HG03175 (cell line): ENCODE data around the gene PFN1.
A peak's percentile ranks its signal among the peaks of the same experiment; 100 is the strongest.

Experiments
- ATAC-seq: cut with Tn5 transposase; IDR thresholded peaks from one replicate; pipeline ENCODE4 v1.9.1; 2021; ENCODE audit warnings: mild to moderate bottlenecking, moderate library complexity; ENCODE audit not compliant: unreplicated experiment

PFN1 gene

DNA sequence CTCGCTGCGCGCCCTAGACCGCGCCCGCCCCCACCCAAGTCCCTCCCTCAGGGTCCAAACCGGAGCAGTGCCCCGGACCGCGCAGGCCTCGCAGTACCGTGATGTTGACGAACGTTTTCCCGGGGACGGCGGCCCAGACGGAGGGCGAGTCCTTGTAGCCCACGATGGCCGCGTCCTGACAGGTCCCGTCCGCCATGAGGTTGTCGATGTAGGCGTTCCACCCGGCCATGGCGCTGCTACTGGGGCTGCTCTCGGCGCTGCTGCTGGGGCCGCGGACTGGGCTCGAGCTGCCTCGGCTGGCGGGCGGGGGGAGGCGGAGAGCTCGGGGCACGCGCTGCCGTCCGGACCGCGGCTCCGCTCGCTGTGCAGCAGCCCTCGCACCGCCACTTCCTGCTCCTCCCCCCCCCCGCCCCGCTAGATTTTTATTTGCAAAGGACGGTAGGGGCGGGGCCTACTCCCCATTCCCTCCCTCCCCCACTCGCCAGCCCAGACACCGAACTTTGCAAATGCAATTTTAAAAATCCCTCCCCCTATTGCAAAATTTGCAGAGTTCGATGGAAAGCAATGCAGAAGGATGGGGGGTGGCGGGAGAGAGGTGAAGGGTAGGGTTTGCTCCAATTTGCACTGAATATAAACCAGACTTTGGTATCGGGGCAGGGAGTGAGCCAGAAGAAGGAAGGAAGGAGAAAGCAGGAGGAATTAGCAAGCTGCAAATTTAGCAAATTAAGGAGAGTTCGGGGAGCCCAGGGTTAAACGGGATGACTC lies at the start of gene PFN1:
PFN1 (minus strand) TSS at position 365 of the 765 bp plus-strand sequence; CDS start at position 229, 136 bp downstream.
- ATAC-seq = no peak

DNA sequence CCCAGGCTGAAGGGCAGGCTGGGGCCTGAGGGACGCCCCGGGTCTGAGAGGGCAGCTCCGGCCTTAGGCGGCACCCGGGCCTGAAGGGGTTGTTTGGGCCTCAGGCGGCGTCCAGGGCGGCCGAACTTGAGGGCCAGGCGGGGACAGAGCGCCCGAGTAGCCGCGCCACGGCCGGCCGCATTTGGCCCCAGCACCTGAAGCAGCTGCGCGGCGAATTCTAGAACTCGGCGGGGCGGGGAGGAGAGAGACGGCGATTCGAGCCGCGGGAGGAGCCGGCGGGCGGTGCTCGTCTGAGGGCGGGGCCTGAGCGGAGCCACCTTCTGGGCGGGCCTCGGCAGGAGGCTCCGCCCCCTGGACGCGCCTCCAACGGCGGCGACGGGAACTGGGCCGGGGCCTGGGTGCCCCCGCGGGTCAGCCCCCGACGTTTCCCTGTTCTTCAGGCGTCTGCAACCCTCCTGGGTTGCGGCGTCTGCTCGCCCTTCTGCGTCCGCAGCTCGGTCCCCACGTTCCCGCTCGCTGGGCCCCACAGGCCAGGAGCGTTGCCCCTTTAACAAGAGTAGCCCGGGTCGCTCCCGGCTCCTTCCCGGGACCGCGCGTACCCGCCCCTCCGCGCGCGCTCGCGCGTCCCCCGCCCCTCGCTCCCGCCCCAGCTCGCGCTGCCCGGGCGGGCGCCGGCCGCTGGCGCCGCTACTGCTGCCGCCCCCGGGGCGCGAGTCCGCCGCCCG lies 49.1 kb upstream of the PFN1 start, which contains the start of the genes INCA1 and KIF1C:
INCA1 (minus strand) TSS at position 221 of the 725 bp plus-strand sequence. CDS start 3,085 bp downstream, outside the sequence.
KIF1C (plus strand) TSS at position 649 of the 725 bp plus-strand sequence. CDS start 2,297 bp downstream, outside the sequence.
- peak; percentile 90 for ATAC-seq

DNA sequence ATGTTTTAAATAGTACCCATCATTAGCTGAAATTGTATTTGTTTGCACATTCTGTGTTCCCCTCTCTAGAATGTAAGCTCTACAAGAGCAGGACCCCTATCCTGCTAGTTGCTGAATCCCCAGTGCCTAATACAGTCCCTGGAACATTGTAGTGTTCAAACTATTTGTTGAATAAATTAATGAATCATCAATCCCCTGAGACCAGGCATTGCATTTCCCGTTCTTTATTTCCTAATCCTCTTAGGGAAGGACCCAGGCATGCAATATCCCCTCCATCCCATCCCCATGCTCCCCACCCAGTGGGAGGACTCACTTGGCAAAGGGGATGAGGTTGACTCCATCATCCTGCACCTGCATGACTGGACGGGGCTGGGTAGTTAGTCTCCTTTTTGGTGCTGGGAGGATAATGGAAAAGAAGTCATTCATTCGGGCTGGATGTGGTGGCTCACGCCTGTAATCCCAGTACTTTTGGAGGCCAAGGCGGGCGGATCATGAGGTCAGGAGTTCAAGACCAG lies 45.8 kb upstream of the PFN1 start:
- no peak for ATAC-seq

DNA sequence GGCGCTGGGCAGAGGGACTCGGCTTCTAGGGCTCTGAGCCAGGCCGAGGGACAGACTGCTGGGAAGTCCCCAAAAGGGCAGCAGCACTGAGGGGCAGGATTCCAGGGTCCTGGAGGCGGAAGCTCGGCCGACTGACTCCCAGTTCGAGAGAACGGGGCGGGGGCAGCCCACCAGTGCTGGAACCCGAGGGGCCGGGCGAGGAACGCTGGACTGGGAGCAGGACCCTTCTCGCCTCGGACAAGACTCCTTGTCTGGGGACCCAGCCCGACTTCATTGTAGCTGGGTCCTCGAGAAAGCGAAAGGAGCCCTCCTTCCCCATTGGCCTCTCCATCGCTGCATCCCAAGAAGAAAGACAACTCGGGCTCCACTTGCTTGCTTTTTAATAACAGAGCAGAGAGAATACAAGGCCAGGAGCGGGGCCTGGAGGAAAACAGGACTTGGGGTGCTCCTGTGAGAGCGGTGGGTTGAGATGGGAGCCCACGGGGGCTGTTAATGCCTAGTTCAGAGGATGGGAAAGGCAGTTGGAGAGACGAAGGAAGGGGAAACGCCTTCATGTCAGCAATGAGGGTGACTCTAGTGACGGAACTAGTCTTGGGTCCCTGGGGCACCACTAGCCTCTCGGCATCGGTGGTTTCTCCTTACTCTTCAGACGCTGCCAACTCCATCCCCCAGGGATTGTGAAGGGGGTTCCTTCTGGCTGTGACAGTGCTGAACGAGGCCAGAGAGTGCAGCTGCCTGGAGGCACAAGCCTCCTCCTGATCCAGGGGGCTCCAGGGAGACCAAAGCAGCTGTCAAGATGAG lies 39.6 kb upstream of the PFN1 start:
- ATAC-seq = peak; percentile 19

DNA sequence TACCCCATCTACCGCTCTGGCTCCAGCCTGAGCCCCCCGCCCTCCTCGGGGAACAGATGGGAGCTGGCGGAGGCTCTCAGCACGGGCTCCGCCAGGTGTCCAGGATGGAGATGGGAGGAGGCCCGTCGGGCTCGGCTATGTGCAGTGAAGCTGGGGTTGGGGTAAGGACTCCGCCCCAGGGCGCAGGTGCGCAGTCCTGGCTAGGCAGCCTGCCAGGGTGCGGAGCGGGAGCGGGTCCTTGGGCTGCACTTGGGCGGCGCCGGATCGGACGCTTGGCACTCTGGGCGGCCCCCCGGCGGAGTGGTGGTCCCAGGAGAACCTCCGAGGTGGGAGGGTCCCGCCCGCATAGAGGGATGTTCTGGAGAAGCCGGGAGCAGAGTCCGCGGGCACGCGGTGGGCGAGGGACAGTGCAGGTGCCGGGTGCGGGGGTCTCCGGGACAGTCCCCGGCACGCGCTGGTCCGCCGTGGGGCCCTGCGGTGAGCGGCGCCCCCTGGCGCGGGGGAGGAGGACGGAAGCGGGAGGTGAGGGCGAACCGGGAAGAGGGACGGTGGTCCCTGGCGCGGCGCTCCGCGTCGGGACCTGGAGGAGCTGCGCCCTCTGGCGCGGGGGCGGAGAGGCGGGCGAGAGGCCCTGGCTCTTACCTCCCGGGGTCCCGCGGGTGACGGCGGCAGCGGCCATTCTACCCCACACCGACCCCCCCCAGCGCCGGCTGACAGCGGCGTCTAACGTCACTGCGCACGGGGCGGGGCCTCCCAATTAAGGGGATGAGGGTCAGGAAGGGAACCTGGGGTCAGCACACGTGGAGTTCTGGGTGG lies 38.8 kb upstream of the PFN1 start, which contains the start of gene CAMTA2:
CAMTA2 (minus strand) TSS at position 725 of the 816 bp plus-strand sequence. CDS start 1,453 bp downstream, outside the sequence.
- peak; percentile 72 for ATAC-seq

DNA sequence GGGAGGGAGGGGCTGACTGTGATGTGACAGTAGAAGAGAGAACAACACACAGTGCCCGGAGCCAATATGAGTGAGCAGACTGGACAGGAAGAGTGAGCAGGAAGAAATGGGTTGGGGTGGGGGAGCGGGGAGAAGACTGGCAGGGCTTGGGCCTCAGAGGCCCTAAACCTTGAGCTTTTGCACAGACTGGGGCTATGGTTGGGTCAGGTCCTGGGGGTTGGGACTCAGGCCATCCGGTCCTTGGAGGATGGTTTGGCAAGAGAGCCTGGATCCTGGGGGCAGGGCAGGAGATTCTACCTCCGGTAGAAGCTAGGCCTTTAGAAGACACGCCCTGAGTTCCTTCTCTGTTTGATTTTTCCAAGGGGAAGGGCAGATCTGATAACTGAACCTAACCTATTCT lies 38.1 kb upstream of the PFN1 start:
- no peak for ATAC-seq

DNA sequence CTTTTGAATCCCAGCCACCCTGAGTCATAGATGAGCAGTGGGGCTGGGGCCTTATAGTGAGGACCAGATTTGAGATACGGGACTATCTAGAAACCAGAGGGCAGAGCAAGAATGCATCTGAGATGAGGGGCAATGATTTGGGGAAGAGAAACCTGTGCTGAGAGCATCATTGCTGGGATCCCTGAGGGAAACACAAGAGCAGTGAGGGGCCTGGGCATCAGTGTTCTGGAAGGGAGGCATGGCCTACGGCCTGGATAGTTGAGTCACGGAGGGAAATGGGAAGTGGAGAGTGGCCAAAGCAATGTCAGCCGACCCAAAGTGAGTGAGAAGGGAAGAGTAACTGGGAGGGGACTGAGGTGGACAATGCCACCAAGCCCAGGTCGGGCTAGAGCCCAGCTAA lies 34.0 kb upstream of the PFN1 start:
- ATAC-seq = no peak

DNA sequence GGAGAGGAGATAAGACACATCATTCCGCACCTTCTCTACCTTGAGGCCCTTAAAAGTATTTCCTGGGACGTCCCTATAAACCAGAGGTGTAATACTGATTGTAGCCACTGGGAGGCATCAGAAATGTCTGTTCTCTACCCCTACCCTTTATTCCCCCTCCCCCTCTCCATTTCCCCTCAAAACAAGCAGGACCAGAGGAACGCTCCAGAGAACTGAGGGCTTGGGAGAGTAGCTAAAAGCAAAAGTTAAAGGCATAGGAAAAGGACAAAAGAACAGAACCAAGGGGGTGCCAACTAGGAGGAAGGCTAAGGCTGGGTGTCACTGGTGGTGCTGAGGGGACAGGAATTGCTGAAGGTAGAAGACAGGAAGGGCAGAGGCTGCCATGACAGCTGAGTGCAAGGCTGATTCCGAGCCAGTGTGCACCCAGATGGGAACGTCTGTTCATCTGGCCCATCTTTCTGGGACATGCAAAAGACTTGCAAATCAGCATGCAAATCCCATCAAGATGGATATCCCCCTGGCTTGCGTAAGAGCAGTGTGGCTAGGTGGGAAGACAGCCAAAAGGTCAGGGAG lies 32.4 kb upstream of the PFN1 start:
- ATAC-seq = no peak

DNA sequence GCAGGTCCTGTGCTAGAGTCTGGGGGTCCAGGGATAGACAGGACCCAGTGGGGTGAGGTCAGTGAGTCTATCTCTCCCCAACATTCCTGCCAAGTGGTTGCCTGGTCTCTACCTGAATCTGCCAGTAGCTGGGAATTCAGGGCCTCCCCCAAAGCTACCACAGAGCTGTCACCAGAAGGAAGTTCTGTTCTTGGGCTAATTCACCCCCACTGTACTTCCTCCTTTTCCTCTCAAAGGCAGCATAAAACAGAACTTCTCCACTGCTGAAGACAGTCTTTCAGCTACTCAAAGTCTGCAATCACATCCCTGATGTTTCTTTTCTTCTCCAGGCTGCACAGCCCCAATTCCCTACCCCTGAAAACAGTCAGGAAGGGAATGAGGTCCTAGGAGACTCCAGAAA lies 30.4 kb upstream of the PFN1 start:
- no peak for ATAC-seq

DNA sequence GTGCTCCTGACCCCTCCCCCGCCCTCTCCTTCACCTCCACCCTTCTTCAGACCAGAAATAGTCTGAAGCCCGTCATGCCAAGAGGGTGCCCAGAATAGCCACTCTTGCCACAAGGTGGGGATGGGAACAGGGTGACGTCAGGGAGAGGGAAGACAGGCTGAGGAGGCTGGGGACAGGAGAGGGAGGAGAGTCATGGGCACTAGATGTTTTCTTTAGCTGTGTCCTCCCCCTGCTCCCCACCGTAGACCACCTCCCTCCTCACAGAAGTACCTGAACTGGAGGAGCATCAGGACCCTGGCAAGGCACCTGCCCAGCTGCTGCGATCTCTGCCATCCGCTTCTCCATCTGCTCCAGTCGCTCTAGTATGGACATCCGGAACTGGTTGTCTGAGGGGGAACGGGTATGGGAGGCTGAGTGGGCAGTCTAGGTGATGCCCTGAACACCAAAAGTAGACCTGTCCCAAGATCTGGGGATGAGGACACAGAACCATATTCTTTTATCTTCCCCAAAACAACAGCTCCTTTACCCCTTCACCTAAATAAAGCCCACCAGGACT lies 25.9 kb upstream of the PFN1 start:
- no peak for ATAC-seq

DNA sequence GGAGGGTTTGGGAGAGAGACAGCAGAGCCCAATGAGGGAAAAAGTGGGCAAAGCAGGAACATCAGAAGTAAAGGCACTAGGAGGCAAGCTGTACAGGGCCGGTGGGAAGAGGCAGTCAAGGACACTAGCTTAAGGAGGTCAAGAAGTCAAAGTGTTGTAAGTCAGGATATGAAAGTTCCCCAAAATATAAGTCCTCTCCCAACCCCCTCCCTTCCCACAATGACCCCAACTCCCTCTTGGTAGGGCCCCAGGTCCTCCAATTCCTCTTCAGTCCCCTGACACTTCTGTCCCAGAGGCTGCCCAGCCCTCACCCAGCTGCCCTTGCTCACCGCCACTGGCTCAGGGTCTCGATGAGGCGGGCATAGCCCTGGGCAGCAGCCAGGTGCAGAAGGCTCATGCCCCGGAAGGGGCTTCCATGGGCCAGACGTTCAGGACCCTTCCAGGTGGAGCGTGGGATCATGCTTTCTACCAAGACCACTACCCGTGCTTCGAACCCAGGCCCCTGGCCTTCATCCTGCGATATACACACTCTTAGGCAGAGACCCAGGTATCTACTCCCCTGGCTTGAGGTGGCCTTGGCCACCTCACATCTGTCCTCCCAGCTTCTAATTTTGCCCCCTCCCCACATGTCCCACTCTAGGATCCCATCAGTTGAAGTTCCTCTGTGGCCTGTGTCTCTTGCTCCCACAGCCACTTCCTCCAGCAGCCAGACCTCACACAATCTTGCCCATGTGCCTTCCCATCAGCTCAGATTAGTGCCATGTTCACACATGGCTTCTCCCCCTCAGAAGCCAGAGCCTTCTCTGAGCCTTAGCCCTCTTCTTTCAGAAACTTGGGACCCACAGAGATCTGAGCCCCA lies 25.2 kb upstream of the PFN1 start:
- ATAC-seq = no peak

DNA sequence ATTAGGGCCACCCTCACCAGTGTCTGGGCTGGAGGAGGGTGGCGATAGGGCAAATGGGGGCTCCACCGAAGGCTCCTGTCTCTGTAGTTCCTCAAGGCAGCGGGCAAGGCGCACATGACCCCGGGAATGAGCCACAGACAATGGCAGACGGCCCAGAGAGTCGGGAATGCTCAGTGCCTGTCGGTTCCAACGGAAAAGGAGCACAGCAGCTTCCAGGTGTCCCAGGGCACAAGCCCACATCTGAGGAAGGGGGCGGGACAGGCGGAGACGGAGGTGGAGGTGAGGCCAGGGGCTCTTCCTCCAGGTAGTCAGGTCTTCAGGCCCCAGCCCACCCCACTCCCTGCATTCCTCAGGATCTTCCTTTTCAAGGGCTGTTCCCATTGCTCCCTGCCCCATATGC lies 24.4 kb upstream of the PFN1 start:
- no peak for ATAC-seq

DNA sequence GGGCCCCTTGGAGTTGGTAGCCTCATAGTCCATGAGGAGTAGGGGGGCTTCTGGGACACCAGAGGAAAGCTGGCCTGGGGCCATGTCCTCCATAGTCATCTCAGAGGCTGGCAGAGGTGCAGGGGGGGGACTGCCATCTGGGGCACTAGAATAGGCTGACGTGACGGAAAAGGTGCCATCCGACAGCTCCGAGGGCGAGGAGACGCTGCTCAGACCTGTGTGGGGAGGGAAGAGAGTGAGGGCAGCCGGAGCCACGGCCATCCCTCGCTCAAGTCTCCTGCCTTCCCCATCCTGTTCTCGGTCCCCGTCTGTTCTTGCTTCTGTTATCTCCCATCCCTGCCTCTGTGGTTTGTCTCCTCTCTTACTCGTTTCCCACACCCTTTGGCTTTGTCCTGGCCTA lies 24.0 kb upstream of the PFN1 start:
- no peak for ATAC-seq

DNA sequence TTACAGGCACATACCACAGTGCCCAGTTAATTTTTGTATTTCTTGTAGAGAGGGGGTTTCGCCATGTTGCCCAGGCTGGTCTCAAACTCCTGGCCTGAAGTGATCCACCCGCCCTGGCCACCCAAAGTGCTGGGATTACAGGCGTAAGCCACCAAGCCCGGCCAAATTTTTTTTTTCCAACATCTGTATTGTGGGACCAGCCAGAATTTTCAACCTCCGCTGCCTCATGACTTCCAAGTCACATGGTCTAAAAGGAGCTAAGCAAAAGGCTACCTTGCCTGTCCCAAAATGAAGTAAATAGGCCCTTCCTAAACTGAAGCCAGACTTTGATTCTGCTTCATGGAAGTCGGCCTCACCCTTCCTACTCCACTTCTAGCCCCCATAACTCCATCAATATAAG lies 23.5 kb upstream of the PFN1 start:
- no peak for ATAC-seq

DNA sequence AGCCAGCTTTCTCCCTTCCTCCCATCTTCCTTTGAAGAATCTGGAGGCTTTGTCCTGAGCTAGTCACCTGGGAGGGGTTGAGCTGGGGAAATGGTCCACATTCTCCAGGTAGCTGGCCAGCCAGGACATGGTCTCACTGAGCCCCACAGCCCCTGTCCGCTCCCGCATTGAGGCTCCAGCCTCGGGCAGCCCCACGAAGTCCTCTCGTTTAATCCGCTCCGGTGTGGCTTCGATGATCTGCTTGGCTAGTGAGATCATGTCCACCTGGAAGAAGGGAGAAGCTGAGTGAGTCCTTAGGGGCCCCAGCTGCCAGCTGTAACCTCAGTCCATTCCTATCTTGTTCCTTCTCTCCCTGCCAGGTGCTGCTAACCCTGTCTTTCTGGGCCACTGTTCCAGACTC lies 21.9 kb upstream of the PFN1 start:
- ATAC-seq = no peak

DNA sequence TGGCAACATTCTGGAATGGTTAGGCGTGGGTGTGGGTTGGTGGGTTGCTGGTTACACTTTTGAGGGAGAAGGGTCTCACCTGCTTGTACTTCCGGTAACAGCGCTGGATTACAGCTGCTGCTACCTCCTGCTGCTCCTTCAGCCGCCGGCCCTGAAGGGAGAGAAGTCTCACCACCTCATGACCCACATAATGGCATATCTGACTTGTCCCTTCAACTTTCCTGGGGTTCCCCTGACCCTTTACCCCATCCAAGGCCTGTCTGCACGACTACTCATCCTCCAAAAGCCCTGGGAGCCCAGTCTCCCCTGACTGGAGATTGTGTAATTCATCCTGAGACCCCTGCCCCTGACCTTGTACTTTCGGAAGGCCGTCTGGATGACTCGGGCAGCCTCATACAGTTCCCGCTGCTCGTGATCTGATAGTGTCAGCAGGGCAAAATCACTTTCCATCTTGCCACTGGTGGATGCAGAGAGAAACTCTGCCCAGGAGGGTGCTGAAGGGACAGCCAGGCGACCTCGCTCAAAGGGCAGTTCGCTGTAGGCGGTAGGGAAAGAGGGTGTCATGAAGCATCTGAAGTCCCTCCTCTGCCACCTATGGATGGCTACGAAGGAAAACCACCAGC lies 21.3 kb upstream of the PFN1 start:
- ATAC-seq = no peak

DNA sequence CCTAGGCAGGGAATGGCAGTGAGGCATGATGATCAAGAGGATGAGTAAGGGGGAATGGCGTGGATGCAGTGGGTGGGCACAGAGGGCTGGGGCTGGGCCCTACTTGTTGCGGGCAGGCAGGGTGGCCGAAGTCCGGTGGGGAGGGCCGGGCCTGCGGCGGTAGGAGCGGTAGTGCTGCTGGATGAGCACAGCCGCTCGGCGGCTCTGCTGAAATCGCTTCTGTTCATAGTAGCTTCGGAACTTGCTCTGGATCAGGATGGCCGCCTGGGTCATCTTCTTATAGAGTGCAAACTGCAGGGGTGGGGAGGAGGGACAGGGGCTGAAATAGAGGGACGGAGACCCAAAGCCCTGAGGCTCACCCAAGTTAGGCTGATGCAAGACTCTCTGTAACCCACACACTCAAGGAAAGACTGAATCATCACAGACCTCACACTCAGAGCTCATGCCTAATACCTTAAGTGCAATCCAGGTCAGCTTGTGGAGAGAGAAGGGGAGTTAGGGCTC lies 20.8 kb upstream of the PFN1 start:
- no peak for ATAC-seq

DNA sequence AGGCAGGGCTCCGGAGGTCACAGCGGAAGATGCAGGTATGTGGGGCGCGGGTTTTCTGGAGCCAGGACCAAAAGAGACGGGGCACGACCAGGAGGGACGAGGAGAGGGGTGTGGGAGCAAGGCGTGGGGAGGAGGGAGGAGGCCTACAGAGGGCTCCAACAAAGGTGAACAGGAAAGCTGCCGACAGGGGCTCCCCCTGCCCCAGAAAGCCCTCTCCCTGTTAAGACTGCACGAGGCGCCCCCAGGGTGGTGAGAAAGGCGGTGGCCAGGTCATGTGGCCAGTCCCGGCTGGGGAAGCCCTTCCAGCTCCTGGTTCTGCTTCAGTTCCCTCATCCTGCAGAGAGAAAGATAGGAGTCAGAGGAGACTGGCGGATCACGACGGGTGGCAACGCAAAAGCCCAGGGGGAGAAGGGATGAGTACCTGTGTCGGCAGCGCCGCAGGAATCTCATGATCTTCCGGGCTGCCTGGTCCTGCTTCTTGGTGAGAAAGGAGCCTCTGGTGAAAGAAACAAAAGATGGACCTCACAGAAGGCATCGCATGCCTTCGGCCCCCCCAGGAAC lies 20.2 kb upstream of the PFN1 start:
- no peak for ATAC-seq
